GM06990 (cell line): ENCODE results near the gene OSTF1.

ENCODE experiments used
- DNase-seq: peaks from one replicate; pipeline ENCODE4 v3.0.0-alpha.2; 2011; ENCODE audit not compliant: insufficient read length; ENCODE audit errors: extremely low read depth
- H3K27me3 ChIP-seq: replicated peaks from 2 replicates; pipeline ENCODE4 v1.6.0; 2011; ENCODE audit warnings: low read length; ENCODE audit not compliant: control insufficient read depth, insufficient read depth
- H3K36me3 ChIP-seq: 2 replicates; pipeline ENCODE4 v1.5.1; 2011; ENCODE audit warnings: low read length; ENCODE audit not compliant: control insufficient read depth, insufficient read depth
- H3K4me3 ChIP-seq: replicated peaks from 2 replicates; pipeline ENCODE4 v1.5.1; 2011; ENCODE audit warnings: low read depth, mild to moderate bottlenecking, control low read depth, low read length
- CTCF ChIP-seq: IDR thresholded peaks from 2 replicates; pipeline ENCODE4 v1.5.1; 2011; ENCODE audit warnings: low read length, control low read depth, mild to moderate bottlenecking, inconsistent platforms; ENCODE audit not compliant: insufficient read depth, poor library complexity, severe bottlenecking

The OSTF1 gene

GRCh38 chr9:75085640-75086039, 2.7 kb upstream of the OSTF1 start:
- Histone ChIP-seq H3K36me3 (no peaks in the 10 kb centered on the region; the same call in none of the 2 replicates), H3K4me3 (no peak overlapping the region), H3K27me3 (no peaks in the 10 kb centered on the region)
- no peak for TF ChIP-seq CTCF
- DNase-seq: no peak

GRCh38 chr9:75086541-75087288, 1.6 kb upstream of the OSTF1 start:
- H3K27me3 ChIP-seq: no peaks in the 10 kb centered on the region
- no peak for TF ChIP-seq CTCF
- DNase-seq: no peak
- H3K36me3 ChIP-seq: no peaks in the 10 kb centered on the region; the same call in 1 of the 2 replicates
- peak overlapping the region; percentile 78 for H3K4me3 ChIP-seq

- peak overlapping the region; percentile 78 for H3K4me3 ChIP-seq
- no peak for TF ChIP-seq CTCF
- no peaks in the 10 kb centered on the region for H3K36me3 ChIP-seq
- H3K27me3 ChIP-seq: no peaks in the 10 kb centered on the region
- DNase-seq: peak; percentile 33
Observed at GRCh38 chr9:75087289-75087823, 958 bp upstream of the OSTF1 start.

GRCh38 chr9:75088646-75089372, 495 bp downstream of the OSTF1 start:
- TF ChIP-seq CTCF: no peak
- Histone ChIP-seq H3K36me3 (no peaks in the 10 kb centered on the region), H3K27me3 (no peaks in the 10 kb centered on the region), H3K4me3 (peak overlapping the region; percentile 89)
- DNase-seq: peak; percentile 71

- Histone ChIP-seq H3K27me3 (no peaks in the 10 kb centered on the region), H3K4me3 (peak overlapping the region; percentile 89)
- TF ChIP-seq CTCF: no peak
Observed at GRCh38 chr9:75089373-75089766, 1.1 kb downstream of the OSTF1 start.

More at GRCh38 chr9:75089373-75089766, 1.1 kb downstream of the OSTF1 start:
- H3K36me3 ChIP-seq: no peaks in the 10 kb centered on the region
- DNase-seq: no peak
